Stimulated activated CD8-positive, alpha-beta memory T cell treated with anti-CD3 and anti-CD28 coated beads, Interleukin-4, amount 100 ng/mL, for 1 hour (primary cell): ENCODE measurements around the gene C1orf116.
A peak's percentile ranks its signal among the peaks of the same experiment; 100 is the strongest.

Experiments used
- DNase-seq, 2 donors: peaks; one replicate each; pipeline ENCODE4 v3.0.0-alpha.2; 2020; ENCODE audit warnings: low read depth in 2 of 2, low spot score in 1 of 2

C1orf116 gene

DNA sequence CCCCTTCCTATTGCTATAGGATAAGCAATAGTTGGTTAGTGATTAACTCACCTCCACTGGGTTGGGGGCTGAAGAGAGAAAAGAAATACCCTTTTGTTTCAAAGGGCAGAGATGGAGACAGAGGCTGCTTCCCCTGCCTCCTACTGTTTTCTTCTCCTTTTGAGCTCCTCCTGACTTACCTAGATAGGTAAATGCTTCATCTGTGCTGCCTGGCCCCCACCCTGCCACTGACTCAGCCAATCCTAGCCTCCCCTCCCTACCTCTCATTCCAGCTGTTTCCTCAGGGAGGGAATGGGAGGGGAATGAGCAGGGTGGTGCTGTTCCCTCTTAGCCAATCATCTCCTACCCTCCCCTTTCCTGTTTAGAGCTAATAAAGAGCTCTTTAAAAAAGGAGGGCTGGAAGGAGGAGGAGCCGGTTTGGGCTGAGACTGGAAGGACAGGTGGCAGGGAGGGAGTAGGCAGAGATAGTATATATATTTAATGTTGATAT lies at the start of gene C1orf116:
Gene C1orf116, minus strand, starts transcription at position 229 of the 490 bp plus-strand sequence. CDS start 5,158 bp downstream, outside the sequence.
- no peak for DNase-seq

DNA sequence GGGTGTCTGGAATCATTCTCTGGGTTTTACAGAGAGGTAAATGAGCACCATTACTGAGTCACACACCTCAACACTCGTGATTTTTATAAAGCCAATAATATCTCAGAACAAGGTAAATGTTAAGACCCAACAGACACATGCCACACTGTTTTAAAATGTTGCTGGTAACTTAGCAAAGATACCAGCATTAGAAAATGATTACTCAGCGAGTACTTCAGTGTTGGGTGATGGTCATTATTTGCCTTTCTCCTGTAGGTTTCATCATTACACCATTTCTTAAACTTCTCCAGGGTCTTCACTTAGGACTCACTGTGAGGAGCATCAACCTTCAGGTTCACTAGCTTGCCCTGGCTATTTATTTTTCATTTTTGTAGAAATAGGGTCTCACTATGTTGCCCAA lies 49.2 kb upstream of the C1orf116 start:
- DNase-seq: no peak

DNA sequence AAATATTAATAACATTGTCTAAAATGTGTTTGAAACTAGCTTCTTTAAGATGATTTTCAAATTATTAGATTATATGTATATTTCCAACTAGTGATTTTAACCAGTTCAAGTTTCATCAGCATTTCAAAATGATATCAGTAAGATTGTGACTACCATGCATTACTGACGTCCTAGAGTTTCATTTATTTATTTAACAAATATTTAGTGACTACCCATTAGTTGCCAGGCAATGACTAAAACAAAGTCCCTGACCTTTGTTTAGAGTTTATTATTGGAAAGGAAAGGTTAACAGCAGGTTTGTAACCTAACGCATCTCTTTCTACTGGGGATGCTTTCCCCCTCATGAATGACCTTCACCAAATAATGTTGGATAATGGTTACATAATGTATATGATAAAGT lies 48.5 kb upstream of the C1orf116 start:
- DNase-seq: no peak

DNA sequence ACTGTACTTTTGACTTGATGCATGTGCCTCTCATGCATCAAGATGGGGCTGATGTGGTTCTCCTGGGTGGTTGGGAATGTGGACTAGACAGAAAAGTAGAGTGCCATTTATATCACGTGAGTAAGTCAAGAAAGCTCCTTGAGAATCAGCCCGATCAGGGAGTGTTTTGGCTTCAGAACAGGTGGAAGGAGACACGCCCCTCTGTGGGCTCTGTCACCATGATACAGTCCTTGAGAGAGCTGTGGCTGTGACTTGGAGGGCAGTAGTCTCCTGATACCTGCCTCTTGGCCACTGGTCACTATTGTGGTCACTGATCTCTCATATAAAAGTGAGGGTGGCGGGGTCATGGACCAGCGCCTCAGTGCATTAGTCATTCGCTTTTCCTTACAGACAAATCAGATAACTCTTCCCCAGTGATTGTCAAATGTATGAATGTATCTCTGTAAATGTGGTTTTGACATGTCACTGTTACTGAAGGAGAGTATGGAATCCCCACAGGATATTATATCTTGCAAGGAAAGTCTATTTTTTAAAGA lies 47.2 kb upstream of the C1orf116 start:
- DNase-seq: no peak

DNA sequence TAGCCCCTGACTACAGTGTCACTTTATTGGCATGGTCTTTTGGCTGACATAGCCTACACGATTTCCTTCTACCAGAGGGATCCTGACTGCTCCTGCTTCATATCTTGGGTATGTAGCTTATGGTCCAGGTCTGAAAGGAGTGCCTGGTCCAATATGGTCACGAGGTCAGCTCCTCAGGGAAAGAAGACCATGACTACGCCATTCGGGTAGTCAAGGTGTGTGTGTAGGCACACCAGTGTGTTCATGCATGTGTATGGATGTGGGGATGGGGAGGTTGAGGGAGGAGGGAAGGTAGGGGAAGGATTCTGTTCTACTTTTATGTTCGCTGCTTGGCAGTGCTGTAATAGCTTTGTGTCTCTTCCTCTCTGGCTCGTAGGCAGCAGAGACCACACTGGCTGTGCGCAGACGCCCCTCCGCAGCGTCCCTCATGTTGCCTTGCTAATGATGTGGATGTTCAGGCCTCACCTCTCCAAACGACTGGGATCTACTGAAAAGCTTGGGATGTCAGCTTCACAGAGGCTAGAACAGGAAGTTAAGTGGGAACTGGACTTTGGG lies 46.1 kb upstream of the C1orf116 start:
- no peak for DNase-seq

DNA sequence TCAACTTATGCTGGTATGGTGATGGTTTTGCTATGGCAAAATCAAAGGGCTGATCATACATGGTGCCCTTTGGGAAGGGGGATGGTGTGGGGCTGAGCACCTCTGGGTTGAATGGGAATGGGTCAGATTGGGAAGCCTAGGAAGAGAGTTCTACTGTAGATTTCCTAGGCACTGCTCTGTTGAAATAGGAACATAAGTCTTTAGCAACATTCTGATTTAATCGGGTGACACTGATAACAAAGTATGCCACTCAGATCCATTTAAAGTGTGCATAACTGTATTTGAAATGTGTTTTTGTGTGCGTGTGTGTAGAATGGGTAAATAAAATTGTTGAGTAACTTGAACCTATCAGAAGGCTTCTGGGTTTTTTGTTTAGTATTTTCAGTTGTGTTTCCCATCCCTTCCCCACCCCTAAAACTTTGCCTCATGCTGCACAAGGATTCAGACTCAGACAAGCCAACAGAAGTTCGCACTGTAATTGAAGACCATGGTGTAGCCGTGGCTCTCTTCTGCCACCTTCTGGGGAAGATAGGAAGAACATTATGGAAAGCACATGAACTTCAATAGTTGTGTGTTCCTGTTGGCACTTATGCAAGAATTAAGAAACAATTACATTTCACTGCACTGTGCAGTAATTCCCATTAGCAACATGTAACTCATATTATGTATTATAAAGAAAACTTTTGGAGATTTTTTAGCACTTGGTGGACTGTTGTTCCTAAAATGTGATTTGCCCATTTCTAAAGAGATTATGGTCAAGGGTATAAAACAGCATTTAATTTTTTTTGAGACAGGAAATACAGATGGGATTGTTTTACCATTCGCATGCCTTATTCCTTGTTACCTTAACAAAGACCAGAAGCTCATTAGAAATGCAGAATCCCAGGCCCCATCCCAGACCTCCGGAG lies 45.2 kb upstream of the C1orf116 start:
- DNase-seq: peak in 1 of 2 donors; percentile 31

DNA sequence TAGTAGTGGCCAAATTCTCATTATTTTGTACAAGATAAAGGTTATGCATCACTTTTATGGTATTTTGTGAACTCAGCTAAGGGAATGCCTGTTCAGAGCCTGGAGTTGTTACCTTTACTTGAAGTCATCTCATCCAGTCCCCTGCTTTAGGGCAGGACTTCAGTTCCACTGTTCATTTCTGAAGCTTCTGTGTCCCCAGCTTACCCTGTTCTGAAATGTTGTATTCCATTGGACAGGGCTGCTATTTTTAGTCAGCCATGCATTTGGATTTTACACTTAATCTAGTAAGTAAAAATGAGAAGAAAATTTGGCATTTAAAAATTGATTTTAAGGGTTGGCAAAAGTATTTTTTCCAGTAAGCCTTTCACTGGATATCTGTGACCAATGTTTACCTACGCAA lies 44.5 kb upstream of the C1orf116 start:
- no peak for DNase-seq

DNA sequence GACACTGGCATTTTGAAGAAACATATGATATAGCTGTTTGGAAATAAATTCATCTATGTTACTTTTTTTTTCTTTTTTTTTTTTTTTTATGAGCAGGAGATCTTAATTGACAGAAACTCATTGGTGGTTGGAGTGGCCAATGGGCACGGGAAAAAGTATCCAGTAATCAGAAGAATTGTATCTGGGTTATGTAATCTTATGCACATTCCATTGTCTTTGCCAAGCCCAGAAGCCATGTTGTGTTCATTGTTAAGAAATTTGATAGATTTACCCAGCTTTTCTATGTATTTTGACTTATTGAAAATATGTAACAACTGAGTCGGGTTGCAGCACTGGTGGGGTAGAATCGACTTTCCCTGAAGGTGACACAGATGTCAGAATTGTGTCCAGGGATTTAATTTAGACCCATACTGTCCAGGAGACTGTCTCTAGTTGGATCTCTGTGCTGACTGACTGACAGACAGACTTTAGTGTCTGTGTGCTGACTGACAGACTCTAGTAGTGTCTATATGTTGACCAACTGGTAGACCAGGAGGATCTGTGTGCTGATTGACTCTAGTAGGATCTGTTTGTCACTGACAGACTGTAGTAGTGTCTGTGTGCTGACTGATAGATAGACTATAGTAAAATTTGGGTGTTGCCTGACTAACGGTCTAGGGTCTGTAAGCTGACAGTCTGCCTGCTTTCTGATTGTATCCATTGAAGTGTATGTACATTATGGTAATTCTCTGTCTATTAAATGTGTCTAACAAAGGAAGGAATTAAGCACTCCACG lies 43.8 kb upstream of the C1orf116 start:
- DNase-seq: no peak

DNA sequence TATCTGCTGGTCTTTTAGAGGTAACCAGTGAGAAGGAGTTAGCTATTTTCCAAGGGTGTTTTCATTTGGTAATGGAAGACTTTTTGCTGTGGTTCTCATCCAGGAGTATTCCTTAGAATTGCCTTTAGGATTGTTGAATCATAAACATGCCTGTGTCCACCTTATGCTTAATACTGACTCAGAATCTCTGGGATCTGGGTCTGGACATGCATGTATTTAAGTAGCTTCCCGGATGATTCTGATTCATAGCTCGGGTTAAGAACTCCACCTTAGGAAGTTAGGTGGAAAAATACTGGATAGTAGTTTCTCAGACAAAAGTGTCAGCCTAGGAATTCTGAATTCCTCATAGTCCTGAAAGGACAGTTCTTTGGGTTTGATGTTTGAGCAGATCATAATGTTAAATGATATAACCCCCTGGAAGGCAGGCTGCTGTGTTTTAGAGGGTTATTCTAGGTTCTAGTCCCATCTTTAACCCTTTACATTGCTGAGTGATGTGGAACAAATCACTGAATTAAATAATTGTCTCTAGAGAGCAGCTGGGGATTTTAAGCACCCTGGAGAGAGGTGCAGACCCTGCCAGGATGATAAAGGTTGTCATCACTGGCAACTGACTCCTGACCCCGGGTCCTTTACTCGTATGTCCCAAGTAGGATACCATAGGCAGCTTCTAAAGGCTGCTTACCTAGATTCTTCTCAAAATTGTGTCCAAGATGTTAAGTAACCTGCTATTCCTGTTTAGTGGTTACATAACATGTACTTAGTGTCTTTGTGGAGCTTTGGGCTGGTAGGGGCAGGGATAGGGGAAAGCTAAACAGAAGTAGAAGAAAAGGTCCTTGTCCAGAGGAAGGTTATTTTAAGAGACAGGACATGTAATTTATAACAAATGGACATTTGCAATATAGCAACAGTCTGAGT lies 41.6 kb upstream of the C1orf116 start:
- no peak for DNase-seq

DNA sequence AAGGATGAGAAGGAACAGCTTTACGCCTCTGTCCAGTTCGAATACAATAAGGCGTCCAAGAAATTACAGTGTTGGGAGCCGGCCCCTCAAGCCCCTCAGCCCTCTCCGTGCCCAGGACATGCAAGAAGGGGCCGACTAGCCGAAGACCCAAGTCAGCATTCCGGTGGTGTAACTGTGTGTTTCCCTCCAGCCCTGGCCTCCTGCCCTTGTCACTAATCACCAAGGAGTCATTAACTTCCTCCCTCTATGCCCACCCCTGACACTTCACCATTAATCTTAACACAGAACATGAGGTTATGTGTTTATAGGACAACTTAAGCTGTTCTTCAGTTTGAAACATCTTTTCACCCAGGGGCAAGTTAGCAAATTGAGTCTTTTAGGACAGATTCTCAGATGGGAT lies 39.7 kb upstream of the C1orf116 start:
- DNase-seq: no peak

DNA sequence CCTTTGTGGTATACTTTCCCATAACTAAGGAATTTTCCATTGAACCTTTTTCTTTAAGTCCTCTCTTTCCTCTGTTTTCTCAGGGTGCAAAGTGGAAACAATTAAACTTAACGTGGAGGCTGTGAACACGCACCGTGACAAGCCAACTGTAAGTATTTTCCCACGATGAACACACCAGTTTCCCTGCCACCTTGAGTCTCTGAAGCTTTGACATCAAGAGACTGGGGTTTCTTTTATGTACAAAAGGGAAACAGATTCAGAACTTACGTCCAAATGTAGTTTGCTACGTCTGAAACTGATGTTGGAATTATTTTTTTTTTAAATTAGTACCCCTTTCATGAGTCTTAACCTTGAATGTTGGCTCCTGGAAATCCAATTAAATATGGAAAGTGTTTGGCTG lies 38.9 kb upstream of the C1orf116 start:
- no peak for DNase-seq

DNA sequence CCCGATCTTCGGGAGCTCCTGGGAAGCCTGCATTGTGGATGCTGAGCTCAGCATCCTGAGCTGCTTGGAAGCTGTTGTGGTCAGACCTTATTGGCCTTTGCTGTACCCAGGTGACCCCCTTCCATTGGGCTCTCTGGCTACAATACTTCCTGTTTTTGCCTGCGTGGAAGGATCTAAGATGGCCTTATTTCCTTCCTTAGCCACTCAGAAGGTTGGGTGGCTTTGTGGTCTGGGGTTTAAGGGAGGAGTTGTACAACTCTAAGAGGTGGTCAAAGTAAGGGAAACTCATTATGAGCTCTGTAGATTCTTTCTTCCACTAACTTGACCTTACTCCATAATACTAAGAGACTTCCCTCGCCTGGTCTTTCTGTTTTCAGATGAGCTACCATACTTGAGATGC lies 38.3 kb upstream of the C1orf116 start:
- no peak for DNase-seq

DNA sequence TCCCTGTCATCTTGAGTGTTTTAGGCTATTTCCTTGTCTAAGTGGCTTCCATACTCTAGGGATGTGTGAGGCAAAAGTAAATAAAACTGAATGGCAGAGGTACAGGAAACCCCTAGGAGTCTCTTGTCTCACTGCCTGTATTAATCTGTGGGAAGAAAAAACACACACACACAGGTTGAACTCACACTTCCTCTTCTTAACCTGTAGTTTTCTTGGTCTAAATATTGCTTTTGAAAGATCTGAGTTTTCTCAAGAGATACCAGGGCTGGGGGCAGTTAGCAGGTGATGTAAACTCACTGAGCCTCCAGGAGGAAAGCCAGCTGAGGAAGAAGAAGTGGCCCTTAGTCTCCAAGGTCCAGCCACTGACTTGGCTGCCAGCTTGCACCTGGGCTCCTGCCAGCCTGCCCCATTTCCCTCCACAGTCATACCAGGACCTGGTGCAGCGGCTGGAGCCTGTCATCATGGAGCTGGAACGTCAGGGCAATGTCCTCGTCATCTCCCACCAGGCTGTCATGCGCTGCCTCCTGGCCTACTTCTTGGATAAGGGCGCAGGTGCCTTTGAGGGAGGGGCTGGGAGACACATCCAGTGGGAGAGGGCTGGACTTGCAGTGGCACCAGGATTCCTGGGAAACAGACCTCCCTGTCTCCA lies 37.4 kb upstream of the C1orf116 start:
- no peak for DNase-seq

DNA sequence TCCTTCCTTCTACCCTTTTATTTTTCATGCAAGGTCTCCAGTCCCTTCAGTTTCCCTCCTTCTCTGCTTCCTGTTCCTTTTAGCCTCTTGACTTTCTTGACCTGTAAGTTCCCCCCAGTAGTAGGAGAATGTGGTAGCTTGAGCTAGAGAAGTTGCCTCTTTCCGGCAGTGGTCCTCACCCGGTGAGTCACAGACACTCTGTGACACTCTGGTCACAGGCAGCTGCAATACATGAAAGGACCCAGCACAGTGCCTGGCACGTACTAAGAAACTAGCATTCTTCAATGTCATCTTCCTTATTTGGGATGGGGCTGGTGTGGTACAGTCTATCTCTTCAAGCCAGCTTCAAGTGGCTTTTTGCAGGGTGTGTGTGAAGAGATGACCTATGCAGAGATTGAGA lies 36.5 kb upstream of the C1orf116 start:
- no peak for DNase-seq

DNA sequence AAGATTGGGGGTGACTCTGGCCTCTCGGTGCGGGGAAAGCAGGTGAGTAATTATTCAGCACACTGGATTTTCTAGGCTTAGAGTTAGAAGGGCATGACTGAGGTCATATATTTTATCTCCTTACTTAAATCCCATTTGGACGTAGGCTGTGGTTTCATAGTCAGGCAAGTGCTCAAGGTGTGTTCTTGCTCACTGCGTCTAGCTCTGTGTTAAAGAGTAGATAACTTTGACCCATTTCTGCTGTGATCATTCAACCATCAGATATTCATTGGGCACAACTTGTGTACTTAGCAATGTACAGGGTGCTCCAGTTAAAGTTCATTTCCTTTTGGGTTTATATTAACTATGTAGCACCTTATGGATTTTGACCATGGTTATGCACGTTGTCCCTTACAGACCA lies 35.1 kb upstream of the C1orf116 start:
- DNase-seq: no peak

DNA sequence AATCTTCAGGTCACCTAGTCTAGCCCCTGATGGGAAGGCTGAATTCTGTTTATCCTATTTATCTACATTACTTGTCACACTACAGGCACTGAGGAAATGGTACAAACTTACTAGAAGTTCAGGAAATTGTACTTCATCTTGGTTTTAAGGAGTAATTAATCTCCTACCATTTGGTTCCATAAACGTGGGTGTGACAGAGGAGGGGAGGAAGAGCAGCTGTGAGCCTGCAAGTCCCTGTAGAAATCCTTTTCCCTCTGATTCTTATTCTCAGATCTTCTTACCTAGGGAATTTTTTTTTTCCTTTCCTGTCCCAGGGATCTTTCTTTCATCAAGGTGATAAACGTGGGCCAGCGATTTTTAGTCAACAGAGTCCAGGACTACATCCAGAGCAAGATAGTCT lies 34.6 kb upstream of the C1orf116 start:
- DNase-seq: no peak

DNA sequence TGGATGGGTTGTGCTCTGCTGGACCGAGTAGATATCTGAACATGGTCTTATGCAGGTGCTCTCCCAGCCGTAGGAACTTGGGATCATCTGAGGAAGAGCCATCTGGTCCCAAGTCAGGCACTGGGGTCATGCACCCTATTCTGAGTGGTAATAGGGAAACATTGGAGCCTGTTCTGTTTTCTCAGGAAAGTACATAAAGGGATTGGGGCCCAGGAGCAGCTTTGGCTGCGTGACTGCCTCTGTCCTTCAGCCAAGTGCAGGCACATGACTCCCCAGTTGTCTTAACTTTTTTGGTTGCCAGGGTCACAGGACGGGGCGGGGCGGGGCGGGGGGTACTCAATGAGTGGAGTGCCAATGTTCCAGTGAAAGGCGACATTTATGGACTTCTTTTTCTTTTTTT lies 32.0 kb upstream of the C1orf116 start:
- no peak for DNase-seq

DNA sequence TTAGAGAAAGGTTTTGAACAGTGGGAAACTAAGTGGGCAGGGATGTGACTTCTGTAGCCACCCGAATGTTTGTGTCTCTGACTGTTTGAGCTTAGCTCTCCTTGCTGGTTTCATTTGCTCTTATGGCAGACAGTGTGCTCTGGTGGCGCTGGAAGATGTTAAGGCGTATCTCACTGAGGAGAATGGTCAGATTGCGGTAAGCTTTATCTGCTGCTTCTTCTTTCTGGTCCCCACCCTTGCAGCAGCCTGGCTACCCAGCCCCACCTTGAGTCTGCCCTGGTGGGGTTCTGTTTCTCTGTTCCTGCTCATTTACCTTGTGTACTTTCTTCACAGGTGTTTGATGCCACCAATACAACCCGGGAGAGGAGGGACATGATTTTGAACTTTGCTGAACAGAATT lies 30.5 kb upstream of the C1orf116 start:
- DNase-seq: no peak

DNA sequence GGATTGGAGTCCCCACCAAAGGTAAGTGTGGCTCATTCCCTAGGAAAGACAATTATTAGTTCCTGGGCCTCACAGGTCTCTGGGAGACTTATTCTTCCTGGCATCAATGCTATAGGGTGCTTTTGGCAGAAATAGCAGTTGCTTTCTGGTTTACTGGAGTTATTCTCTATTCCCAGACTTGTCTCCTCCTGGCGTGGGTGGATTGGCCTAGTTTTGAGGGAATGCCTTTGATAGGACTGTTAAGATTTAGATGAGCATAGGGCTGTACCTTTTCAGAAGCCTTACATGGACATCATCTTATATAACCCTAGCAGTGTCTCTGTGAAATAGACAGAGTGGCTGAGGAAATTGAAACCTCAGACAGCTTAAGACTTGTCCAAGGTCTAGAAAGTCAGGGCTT lies 29.5 kb upstream of the C1orf116 start:
- no peak for DNase-seq

DNA sequence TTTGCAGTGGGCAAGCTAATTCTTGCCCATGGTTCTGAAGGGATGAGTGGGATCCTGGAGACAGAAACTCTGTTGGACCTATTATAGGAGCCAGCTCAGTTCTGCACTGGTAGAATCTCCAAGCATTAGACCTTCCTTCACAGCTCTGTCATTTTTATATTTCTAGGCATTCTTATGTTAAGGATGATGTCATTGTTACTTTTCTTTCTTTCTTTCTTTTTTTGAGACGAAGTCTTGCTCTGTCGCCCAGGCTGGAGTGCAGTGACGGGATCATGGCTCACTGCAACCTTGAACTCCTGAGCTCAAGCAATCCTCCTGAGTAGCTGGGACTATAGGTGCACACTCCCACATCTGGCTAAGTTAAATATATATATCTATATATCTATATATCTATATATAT lies 28.0 kb upstream of the C1orf116 start:
- DNase-seq: no peak
